ENCODE results near the gene TRIM26. TPM values are rescaled to one million over a fixed set of nuclear protein-coding genes. Genes with fewer than 3 reads are reported as not detected.

Gene TRIM26
- total RNA-seq, 1 donor from 2014 or later: 36.5 TPM

DNA sequence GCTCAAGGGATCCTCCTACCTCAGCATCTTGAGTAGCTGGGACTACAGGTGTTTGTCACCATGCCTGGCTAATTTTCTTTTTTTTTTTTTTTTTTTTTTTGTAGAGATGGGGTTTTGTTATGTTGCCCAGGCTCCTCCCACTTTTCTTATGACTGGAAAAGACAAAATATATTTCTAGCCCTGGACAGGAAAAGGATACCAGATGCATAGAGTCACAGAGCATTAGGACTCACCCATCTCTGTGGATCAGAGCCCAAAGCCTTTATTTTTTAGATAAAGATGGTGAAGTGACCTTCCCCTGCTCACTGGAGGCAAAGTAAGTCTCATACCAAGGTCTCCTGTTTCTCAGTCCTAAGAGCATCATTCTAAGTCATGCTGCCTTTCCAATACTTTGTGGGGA lies 55.6 kb downstream of the TRIM26 start:
- Mint-ChIP-seq H3K4me1 (no peaks in the 10 kb centered on the region), H3K36me3 (ENCODE audit: low read depth) (no peaks in the 10 kb centered on the region), H3K4me3 (no peak overlapping the region), H3K27ac (ENCODE audit: unreplicated experiment) (no peak overlapping the region), H3K9me3 (no peaks in the 10 kb centered on the region), H3K27me3 (ENCODE audit: low read depth) (peaks cover 77% of the 10 kb centered on the region)
- TF ChIP-seq CTCF (conservative IDR thresholded peaks at IDR 0.05): no peak
- no peak for DNase-seq (ENCODE audit: low read depth, low spot score)

DNA sequence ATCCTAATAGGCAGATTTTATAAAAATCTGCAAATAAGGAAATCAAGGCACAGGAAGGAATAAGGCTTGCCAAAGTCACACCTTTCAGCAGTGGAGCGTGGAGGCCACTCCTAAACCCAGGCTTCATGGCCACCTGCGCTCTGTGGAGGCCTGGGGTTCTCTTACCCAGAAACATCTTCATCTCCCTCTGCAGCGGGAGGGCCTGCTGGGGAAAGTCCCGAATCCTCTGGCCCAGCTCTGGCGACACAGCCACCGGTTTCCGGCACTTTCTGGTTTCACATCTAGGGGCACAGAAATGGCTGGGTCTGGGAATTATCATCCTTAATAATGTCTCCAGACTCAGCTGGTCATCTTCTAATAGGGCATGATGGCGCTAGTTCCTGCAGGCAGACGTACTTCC lies 56.4 kb downstream of the TRIM26 start:
- no peak for DNase-seq (ENCODE audit: low read depth, low spot score)
- no peaks in the 10 kb centered on the region for H3K9me3 Mint-ChIP-seq
- H3K36me3 Mint-ChIP-seq (ENCODE audit: low read depth): no peaks in the 10 kb centered on the region
- H3K4me3 Mint-ChIP-seq: no peak overlapping the region
- H3K27ac Mint-ChIP-seq (ENCODE audit: unreplicated experiment): no peak overlapping the region
- H3K27me3 Mint-ChIP-seq (ENCODE audit: low read depth): peaks cover 78% of the 10 kb centered on the region
- no peak for TF ChIP-seq CTCF (conservative IDR thresholded peaks at IDR 0.05)
- no peaks in the 10 kb centered on the region for H3K4me1 Mint-ChIP-seq

DNA sequence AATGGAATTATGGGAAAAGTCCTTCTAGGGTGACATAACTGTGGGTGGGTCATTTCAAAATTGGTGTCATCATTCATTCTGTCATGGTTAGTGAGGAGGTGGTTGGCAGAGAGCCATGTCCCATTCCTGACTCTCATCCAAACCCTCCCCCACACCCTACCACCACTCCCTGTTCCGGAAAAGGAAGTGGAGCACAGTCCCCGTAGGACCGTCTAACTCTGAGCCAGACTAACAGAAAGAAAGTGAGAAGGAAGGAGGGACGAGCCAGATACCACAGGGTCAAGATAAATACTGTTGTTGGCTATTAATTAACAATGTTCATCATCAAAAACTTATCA lies 57.0 kb downstream of the TRIM26 start:
- Mint-ChIP-seq H3K36me3 (ENCODE audit: low read depth) (no peaks in the 10 kb centered on the region), H3K27me3 (ENCODE audit: low read depth) (peaks cover 78% of the 10 kb centered on the region), H3K27ac (ENCODE audit: unreplicated experiment) (no peak overlapping the region), H3K4me1 (no peaks in the 10 kb centered on the region), H3K9me3 (no peaks in the 10 kb centered on the region), H3K4me3 (no peak overlapping the region)
- TF ChIP-seq CTCF (conservative IDR thresholded peaks at IDR 0.05): no peak
- DNase-seq (ENCODE audit: low read depth, low spot score): no peak

GRCh38 chr6:30155520-30156261 lies 57.5 kb downstream of the TRIM26 start:
- Mint-ChIP-seq H3K9me3 (no peaks in the 10 kb centered on the region), H3K27me3 (ENCODE audit: low read depth) (peaks cover 82% of the 10 kb centered on the region), H3K27ac (ENCODE audit: unreplicated experiment) (no peak overlapping the region), H3K4me3 (no peak overlapping the region), H3K4me1 (no peaks in the 10 kb centered on the region), H3K36me3 (ENCODE audit: low read depth) (no peaks in the 10 kb centered on the region)
- no peak for TF ChIP-seq CTCF (conservative IDR thresholded peaks at IDR 0.05)
- DNase-seq (ENCODE audit: low read depth, low spot score): no peak

GRCh38 chr6:30154709-30155519 lies 58.3 kb downstream of the TRIM26 start:
- TF ChIP-seq CTCF (conservative IDR thresholded peaks at IDR 0.05): no peak
- Mint-ChIP-seq H3K36me3 (ENCODE audit: low read depth) (no peaks in the 10 kb centered on the region), H3K27me3 (ENCODE audit: low read depth) (peaks cover 81% of the 10 kb centered on the region), H3K9me3 (no peaks in the 10 kb centered on the region), H3K27ac (ENCODE audit: unreplicated experiment) (no peak overlapping the region), H3K4me3 (no peak overlapping the region), H3K4me1 (no peaks in the 10 kb centered on the region)
- DNase-seq (ENCODE audit: low read depth, low spot score): no peak

Data from neural crest cell (in vitro differentiated cells).